ENCODE data around the gene CRABP2. TPM values are rescaled to one million over a fixed set of nuclear protein-coding genes. Genes with fewer than 3 reads are reported as not detected.

CRABP2 gene
- polyA plus RNA-seq, 2 of the 4 experiments (the other 2 are of a cell fraction): 1.7 to 15.6 TPM

DNA sequence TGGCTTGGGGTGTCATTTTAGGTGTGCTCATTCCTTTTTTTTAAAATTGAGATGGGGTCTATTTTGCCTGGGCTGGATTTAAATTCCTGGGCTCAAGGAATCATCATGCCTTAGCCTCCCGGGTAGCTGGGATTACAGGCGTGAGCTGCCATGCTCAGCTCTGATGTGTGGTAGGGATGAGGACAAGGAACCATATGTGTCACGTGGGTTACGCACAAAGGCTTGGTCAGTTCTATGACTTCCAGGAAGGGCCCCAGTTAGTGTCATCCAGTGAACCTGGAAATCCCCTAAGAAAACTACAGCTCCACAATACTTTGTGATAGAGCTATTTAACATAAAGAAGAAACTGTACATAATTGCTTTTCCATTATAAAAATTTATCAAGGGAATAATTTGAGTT lies 16.2 kb upstream of the CRABP2 start:
- no peak overlapping the region for H3K4me2 ChIP-seq
- CTCF ChIA-PET: interaction anchor here (0.6 to 42.3 kb wide), 8 partner anchors 14 to 139 kb away, joined by 3 to 2258 read pairs (median 4); partner anchors contain the start of genes CRABP2, NES and NTRK1
- no peak overlapping the region for H3K27ac ChIP-seq
- POLR2A ChIA-PET: interaction anchor here (1.0 kb wide), 1 partner anchor 32 kb away, joined by 3 read pairs; no protein-coding TSS in a partner anchor
- TF ChIP-seq ZC3H11A (IDR thresholded peaks at IDR 0.05): no peak
- H3K4me1 ChIP-seq: peaks cover 16% of the 10 kb centered on the region
- 96% methylated on average over 4 of the region's 4 CpGs for WGBS (ENCODE audit: missing lambda C conversion rate)
- ATAC-seq (no peak), FAIRE-seq (no peak), DNase-seq (ENCODE audit: low read depth in 1 of 2, low spot score in 1 of 2) (no peak)
- H3K4me3 ChIP-seq: no peak overlapping the region
- no peaks in the 10 kb centered on the region for H3K9me3 ChIP-seq

DNA sequence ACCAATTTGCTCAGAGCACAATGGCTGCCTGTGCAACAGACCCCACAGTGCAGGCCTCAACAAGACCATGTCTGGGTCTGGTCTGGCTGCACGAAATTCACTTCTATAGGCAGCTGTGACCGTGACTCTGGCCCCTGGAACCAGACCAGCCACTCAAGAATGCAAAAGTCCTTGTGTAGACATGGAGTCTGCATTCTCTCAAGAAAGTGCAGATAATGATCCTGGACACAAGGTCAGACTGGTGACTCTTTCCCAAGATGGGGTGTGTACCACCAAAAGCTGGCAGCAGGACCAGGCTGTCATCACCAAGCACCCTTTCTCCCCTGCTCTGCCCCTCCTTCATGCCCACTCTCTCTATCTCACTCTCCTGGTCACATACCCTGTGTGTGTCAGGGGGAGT lies 15.7 kb upstream of the CRABP2 start:
- Histone ChIP-seq H3K27ac (no peak overlapping the region), H3K4me2 (no peak overlapping the region), H3K9me3 (no peaks in the 10 kb centered on the region), H3K4me1 (peaks cover 12% of the 10 kb centered on the region), H3K4me3 (no peak overlapping the region)
- no peak for ATAC-seq
- CTCF ChIA-PET: interaction anchor here (0.7 to 42.3 kb wide), 7 partner anchors 14 to 139 kb away, joined by 3 to 2258 read pairs (median 5); partner anchors contain the start of genes CRABP2, NES and NTRK1
- no peak for FAIRE-seq
- POLR2A ChIA-PET: interaction anchor here (1.0 kb wide), 1 partner anchor 31 kb away, joined by 3 read pairs; no protein-coding TSS in a partner anchor
- DNase-seq (ENCODE audit: low read depth in 1 of 2, low spot score in 1 of 2): no peak
- 92% methylated on average over 2 of the region's 2 CpGs for WGBS (ENCODE audit: missing lambda C conversion rate)
- no peak for TF ChIP-seq RARB (CRISPR knock-in tag; IDR thresholded peaks at IDR 0.05)
- TF ChIP-seq BHLHE40 (IDR thresholded peaks at IDR 0.05; ENCODE audit: low read depth, low read length): no peak
- no peak for TF ChIP-seq HEYL (CRISPR knock-in tag; IDR thresholded peaks at IDR 0.05)
- no peak for TF ChIP-seq ZC3H11A (IDR thresholded peaks at IDR 0.05)
- TF ChIP-seq ESRRA (IDR thresholded peaks at IDR 0.05; ENCODE audit: borderline replicate concordance, low read length): no peak
- TF ChIP-seq NFE2L2 (conservative IDR thresholded peaks at IDR 0.05; ENCODE audit: low read length): no peak
- TF ChIP-seq SREBF2 (IDR thresholded peaks at IDR 0.05): no peak
- no peak for TF ChIP-seq ZFP36 (IDR thresholded peaks at IDR 0.05; ENCODE audit: borderline replicate concordance, partially characterized antibody)
- TF ChIP-seq, protein P1, sequence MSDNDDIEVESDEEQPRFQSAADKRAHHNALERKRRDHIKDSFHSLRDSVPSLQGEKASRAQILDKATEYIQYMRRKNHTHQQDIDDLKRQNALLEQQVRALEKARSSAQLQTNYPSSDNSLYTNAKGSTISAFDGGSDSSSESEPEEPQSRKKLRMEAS (IDR thresholded peaks at IDR 0.05): no peak
- no peak for TF ChIP-seq ATOH8 (CRISPR knock-in tag; IDR thresholded peaks at IDR 0.05; ENCODE audit: low read depth)
- TF ChIP-seq, protein P2, sequence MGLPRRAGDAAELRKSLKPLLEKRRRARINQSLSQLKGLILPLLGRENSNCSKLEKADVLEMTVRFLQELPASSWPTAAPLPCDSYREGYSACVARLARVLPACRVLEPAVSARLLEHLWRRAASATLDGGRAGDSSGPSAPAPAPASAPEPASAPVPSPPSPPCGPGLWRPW (IDR thresholded peaks at IDR 0.05): no peak
- no peak for TF ChIP-seq HOXB5 (CRISPR knock-in tag; IDR thresholded peaks at IDR 0.05)

DNA sequence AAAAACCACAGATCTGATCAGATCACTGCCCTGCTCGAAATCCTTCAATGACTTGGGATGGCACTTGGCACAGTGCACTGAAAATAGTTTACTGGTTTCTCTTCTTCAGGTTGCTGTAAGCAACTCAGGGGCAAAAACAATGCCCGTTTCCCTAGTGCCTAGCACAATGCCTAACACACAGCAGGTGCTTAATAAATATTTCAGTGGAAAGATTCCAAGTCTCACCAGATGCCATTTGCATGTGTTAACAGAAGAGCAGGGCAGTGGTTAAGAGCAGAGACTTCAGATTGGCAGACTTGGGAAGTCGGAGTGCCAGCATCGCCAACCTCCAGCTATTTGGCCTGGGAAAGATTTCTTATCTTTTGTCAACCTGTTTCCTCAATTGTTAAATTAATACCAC lies 12.0 kb upstream of the CRABP2 start:
- ATAC-seq (no peak), FAIRE-seq (no peak), DNase-seq (ENCODE audit: low read depth in 1 of 2, low spot score in 1 of 2) (no peak)
- H3K4me2 ChIP-seq: no peak overlapping the region
- CTCF ChIA-PET: interaction anchor here (1.6 to 52.1 kb wide), 3 partner anchors 1 to 59 kb away, joined by 4 to 2258 read pairs (median 2258); partner anchors contain the start of genes CRABP2, ISG20L2, METTL25B and NES
- WGBS (ENCODE audit: missing lambda C conversion rate): 94% methylated on average over 4 of the region's 4 CpGs
- peaks cover 16% of the 10 kb centered on the region; the same call in 2 of the 3 replicates for H3K4me1 ChIP-seq
- POLR2A ChIA-PET: no interaction called here
- TF ChIP-seq TFCP2L1 (CRISPR knock-in tag; IDR thresholded peaks at IDR 0.05): no peak
- TF ChIP-seq JUNB (IDR thresholded peaks at IDR 0.05): no peak
- TF ChIP-seq NPAS2 (CRISPR knock-in tag; IDR thresholded peaks at IDR 0.05; ENCODE audit: borderline replicate concordance): no peak
- TF ChIP-seq ZSCAN20 (CRISPR knock-in tag; IDR thresholded peaks at IDR 0.05): no peak
- no peak for TF ChIP-seq HEYL (CRISPR knock-in tag; IDR thresholded peaks at IDR 0.05)
- no peak for TF ChIP-seq ZFP36 (IDR thresholded peaks at IDR 0.05; ENCODE audit: borderline replicate concordance, partially characterized antibody)
- no peak for TF ChIP-seq CBX8 (IDR thresholded peaks at IDR 0.05)
- no peak for TF ChIP-seq GATA3 (IDR thresholded peaks at IDR 0.05; ENCODE audit: borderline replicate concordance)
- no peak for TF ChIP-seq MAFK (IDR thresholded peaks at IDR 0.05; ENCODE audit: partially characterized antibody)
- no peak for TF ChIP-seq HMGXB4 (CRISPR knock-in tag; IDR thresholded peaks at IDR 0.05; ENCODE audit: borderline replicate concordance)
- no peak for TF ChIP-seq EHF (CRISPR knock-in tag; IDR thresholded peaks at IDR 0.05)
- TF ChIP-seq, protein P2 (IDR thresholded peaks at IDR 0.05): no peak
- TF ChIP-seq CBX2 (IDR thresholded peaks at IDR 0.05; ENCODE audit: borderline replicate concordance, low read depth): no peak
- no peak for TF ChIP-seq HOXA7 (CRISPR knock-in tag; IDR thresholded peaks at IDR 0.05)
- no peak for TF ChIP-seq POLR2A (IDR thresholded peaks at IDR 0.05; ENCODE audit: low read length)
- no peak for TF ChIP-seq CTCF (IDR thresholded peaks at IDR 0.05)
- no peak for TF ChIP-seq NFE2L2 (conservative IDR thresholded peaks at IDR 0.05; ENCODE audit: low read length)
- no peak for TF ChIP-seq ELK1 (IDR thresholded peaks at IDR 0.05; ENCODE audit: low read depth, low read length)
- TF ChIP-seq KDM5A (IDR thresholded peaks at IDR 0.05): no peak
- no peak overlapping the region for H3K27ac ChIP-seq
- no peaks in the 10 kb centered on the region for H3K9me3 ChIP-seq
- no peak overlapping the region for H3K4me3 ChIP-seq
